K562 (cell line): ENCODE results near the gene ZNF747. TPM values are rescaled to one million over a fixed set of nuclear protein-coding genes. Genes with fewer than 3 reads are reported as not detected.

Experiments
- MCM2 ChIP-seq: fragments of 450-650 bp; IDR thresholded peaks from 2 replicates; pipeline ENCODE4 v1.6.1; 2017; ENCODE audit warnings: low read depth, mild to moderate bottlenecking
- MGA ChIP-seq: fragments of 450-650 bp; IDR thresholded peaks from 2 replicates; pipeline ENCODE4 v1.6.1; 2016; ENCODE audit warnings: mild to moderate bottlenecking, moderate library complexity
- POLR2H ChIP-seq: IDR thresholded peaks from 2 replicates; pipeline ENCODE4 v1.6.1; 2016; ENCODE audit warnings: missing genetic modification characterization, low read depth, mild to moderate bottlenecking, control low read depth, missing compliant biosample characterization, moderate library complexity
- SMAD3 ChIP-seq: fragments of 450-650 bp; formaldehyde crosslinking; conservative IDR thresholded peaks from 2 replicates; pipeline ENCODE4 v1.4.0; 2020; ENCODE audit warnings: mild to moderate bottlenecking
- YY1 ChIP-seq, 3 experiments: IDR thresholded peaks; 2 replicates each; pipeline ENCODE4 v1.6.1; 2011; ENCODE audit warnings: low read length in 2 of 3, mild to moderate bottlenecking in 2 of 3, moderate library complexity in 2 of 3, borderline replicate concordance in 1 of 3, control low read depth in 1 of 3, low read depth in 1 of 3; ENCODE audit not compliant: insufficient read depth in 3 of 3, insufficient replicate concordance in 2 of 3, control insufficient read depth in 1 of 3, insufficient read length in 1 of 3; ENCODE audit errors: extremely low read depth in 1 of 3
- ZFX ChIP-seq: sonication (generic); formaldehyde crosslinking; IDR thresholded peaks from 2 replicates; pipeline ENCODE4 v1.8.0; 2022; ENCODE audit warnings: mild to moderate bottlenecking, missing genetic modification reagents, moderate library complexity
- ZKSCAN8 ChIP-seq: fragments of 200-800 bp; sonication (Bioruptor generic); IDR thresholded peaks from 2 replicates; pipeline ENCODE4 v1.6.1; 2016; ENCODE audit warnings: missing genetic modification characterization, missing compliant biosample characterization
- polyA plus RNA-seq, 8 experiments: library from polyadenylated mRNA; depleted of rRNA in 4 of 8; stranded (reverse) in 5 of 8; unstranded in 3 of 8; fragments of >200 nt; fragmentation: Nextera tagmentation in 2 of 8; fragmentation: Illumina TruSeq in 1 of 8; extraction: Ambion mirVana in 2 of 8; extraction: Trizol in 1 of 8; gene quantifications; 2 replicates each; pipeline versions ENCODE4 v1.2.1 to v1.2.3, GENCODE V29; 2011 to 2014; ENCODE audit warnings: inconsistent platforms in 1 of 8, missing spikeins in 1 of 8
- total RNA-seq, 7 experiments: library from RNA; depleted of rRNA in 6 of 7; stranded (reverse); fragments of >200 nt in 6 of 7; fragmentation: Illumina TruSeq in 2 of 7; extraction: Trizol in 2 of 7; gene quantifications; 2 replicates each; pipeline versions ENCODE4 v1.2.1 to v1.2.3, GENCODE V29; 2011 to 2021; ENCODE audit warnings: low replicate concordance in 1 of 7
- TF ChIP-seq, protein P1 (sequence below): fragments of 450-650 bp; IDR thresholded peaks from 2 replicates; pipeline ENCODE4 v1.6.1; 2017; ENCODE audit warnings: antibody characterized with exemption, mild to moderate bottlenecking

ZNF747 gene
- total and polyA plus RNA-seq, 9 of the 15 experiments (the other 6 are each of a cell fraction or from before 2014, with no cell fraction given) = 0.14 to 3.3 (median 1.5) TPM

- TF ChIP-seq, protein P1, sequence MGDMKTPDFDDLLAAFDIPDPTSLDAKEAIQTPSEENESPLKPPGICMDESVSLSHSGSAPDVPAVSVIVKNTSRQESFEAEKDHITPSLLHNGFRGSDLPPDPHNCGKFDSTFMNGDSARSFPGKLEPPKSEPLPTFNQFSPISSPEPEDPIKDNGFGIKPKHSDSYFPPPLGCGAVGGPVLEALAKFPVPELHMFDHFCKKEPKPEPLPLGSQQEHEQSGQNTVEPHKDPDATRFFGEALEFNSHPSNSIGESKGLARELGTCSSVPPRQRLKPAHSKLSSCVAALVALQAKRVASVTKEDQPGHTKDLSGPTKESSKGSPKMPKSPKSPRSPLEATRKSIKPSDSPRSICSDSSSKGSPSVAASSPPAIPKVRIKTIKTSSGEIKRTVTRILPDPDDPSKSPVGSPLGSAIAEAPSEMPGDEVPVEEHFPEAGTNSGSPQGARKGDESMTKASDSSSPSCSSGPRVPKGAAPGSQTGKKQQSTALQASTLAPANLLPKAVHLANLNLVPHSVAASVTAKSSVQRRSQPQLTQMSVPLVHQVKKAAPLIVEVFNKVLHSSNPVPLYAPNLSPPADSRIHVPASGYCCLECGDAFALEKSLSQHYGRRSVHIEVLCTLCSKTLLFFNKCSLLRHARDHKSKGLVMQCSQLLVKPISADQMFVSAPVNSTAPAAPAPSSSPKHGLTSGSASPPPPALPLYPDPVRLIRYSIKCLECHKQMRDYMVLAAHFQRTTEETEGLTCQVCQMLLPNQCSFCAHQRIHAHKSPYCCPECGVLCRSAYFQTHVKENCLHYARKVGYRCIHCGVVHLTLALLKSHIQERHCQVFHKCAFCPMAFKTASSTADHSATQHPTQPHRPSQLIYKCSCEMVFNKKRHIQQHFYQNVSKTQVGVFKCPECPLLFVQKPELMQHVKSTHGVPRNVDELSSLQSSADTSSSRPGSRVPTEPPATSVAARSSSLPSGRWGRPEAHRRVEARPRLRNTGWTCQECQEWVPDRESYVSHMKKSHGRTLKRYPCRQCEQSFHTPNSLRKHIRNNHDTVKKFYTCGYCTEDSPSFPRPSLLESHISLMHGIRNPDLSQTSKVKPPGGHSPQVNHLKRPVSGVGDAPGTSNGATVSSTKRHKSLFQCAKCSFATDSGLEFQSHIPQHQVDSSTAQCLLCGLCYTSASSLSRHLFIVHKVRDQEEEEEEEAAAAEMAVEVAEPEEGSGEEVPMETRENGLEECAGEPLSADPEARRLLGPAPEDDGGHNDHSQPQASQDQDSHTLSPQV = peak; percentile 80
- TF ChIP-seq ZFX (CRISPR knock-in tag) = peak; percentile 86
- TF ChIP-seq MCM2 = no peak
- peak; percentile 88 to 98 (median 97) for TF ChIP-seq YY1 (IDR thresholded peaks at IDR 0.05; ENCODE audit: borderline replicate concordance in 1 of 3, control insufficient read depth in 1 of 3, extremely low read depth in 1 of 3, insufficient read depth in 3 of 3, insufficient read length in 1 of 3, insufficient replicate concordance in 2 of 3, low read depth in 1 of 3, low read length in 2 of 3)
- 0 out of 2 replicates have a peak, but pooled peaks have one; percentile 44 for TF ChIP-seq SMAD3 (CRISPR knock-in tag)
- peak; percentile 85 for TF ChIP-seq POLR2H (tag)
- no peak for TF ChIP-seq ZKSCAN8 (CRISPR knock-in tag)
- TF ChIP-seq MGA = peak; percentile 80
These were observed 37.0 kb upstream of the ZNF747 start, which contains the start of gene ZNF688 (continued) for GRCh38 chr16:30571445-30572322.
